ENCODE results near the gene GID4.

The GID4 gene

DNA sequence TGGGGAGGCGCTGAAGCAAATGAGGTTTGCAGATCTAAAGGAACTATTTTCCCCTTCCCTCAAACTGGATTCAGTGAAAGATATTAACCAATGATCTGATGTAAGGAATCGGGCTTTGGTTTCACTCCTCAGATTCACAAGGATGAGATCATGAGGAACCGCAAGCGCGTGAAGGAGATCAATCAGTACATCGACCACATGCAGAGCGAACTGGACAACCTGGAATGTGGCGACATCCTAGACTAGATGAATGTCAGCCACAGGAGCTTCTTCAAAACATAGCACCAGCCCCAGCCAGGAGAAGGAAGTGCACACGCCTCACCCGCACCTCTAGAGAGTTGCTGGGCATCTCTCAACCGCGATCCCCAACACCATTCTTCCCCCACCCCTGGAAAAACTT lies 22.8 kb upstream of the GID4 start:
- no peak for DNase-seq (ENCODE audit: low spot score)

DNA sequence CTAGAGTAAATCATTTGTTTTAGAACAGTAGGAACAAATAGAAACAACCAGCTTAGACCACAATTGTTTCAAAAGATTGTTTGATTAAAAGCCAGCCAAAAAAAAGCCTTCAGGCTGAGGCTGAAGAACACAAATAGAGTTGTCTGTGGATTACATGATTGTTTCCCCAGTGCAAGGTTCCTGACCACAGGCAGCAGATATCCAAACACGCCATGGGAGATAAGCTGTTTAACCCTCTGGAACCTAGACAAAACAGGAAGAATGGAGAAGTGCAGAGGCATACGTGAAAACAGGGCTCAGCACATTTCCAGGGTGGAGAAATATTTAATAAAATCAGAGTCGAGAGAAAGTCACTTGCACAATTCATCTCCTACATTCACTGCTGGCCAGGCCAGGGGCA lies 21.2 kb upstream of the GID4 start:
- no peak for DNase-seq (ENCODE audit: low spot score)

DNA sequence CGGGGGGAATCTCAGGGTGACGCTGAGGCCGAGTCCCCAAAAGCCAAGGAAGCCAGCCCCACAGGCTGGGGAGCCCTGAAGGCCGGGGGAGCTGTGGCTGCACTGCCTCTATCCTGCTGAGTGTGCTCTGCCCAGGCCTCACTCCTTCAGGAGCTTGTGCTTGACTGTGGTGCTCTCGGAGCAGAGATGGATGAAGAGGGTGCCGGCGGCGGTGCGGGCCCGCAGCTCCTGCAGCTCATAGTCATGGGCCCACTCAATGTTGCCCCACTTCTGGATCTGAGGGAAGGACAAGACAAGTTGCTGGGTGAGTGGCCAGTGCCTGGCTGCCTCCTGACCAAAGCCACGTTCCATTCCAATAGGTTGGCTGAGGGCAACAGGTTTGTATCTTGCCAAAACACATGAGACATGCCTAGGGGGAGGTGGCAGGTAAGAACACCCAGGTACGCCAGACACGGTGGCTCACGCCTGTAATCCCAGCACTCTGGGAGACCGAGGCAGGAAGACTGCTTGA lies 20.7 kb upstream of the GID4 start:
- DNase-seq (ENCODE audit: low spot score) = no peak

DNA sequence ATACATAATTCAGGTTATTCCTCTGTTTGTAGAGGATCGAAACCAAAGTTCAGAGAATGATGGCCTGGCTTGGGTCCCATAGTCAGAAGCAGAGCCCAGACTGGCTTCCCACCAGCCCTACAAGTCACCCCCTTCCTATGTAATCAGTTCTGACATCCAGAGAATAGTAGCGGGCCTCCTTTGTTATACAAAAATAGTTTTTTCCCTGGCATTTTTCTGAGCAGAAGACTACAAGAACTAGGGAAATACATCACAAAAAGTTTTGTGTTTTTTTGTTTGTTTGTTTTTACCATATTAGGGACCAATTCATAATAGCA lies 19.4 kb upstream of the GID4 start:
- no peak for DNase-seq (ENCODE audit: low spot score)

DNA sequence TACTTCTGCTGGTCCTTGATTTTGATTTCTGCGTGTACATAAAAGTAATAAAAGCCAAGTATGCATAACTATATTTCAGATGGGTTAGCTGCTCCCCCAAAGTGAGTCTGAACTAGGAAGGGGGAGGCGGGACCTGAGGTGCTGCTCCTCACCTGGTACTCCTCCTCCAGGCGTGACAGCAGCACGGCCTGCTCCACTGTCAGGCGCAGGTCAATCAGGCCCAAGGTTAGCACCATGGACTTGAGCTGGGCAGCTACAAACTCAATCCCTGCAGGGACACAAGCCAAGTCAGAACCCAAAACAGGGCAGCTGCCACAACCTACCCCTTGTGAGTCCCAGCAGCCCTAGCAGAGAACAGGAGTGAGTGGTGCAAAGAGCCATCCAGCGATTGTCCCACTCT lies 18.2 kb upstream of the GID4 start:
- no peak for DNase-seq (ENCODE audit: low spot score)

DNA sequence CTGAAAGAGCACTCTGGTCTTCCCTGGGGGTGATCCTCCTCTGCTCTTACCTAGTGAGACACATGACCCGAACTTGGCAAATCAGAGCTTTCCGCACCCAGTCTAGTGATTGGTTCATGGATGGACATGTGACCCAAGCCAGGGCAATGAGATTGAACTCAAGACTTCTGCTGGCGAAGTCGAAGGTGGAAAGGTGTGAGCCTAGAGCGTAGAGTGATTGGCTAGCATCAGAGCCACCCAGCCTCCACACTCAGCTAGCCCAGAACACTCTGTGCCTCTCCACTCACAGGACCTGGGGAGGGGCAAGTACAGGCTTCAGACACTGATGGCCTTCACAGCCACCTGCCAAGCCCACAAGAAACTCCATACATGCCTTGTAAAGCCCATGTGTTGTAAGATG lies 17.8 kb upstream of the GID4 start:
- DNase-seq (ENCODE audit: low spot score) = no peak

DNA sequence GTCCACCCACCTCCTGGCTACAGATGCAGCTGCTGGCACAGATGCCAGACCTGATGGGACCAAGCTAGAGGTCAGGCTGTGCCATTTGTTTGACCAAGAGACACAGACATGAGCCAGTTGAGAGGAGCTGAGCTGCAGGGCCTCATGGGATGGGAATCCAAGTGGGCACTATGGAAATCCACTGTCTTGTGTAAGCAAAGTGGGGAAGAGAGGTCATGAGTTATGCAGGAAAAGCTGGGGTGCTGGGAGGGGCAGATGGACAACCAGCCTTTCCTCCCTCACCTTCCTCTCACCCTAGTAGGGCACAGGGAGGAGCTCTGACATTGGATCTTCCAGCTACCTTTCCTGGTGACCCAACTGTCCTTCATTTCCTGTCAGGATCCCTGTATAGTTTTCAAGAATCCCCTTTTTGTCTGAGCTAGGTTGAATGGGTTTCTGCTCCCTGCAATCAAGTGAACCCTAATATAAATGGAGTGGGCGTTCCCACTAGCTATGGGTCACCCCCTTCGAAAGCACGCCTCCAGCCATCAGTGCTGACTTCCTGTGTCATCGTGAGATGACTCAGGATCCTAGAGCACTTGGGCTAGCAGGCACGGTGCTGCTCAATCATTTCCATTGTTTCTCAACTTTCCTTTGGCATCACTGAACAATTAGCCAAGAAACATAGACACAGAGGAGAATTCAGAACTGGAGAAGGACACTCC lies 13.8 kb upstream of the GID4 start:
- DNase-seq (ENCODE audit: low spot score) = no peak

DNA sequence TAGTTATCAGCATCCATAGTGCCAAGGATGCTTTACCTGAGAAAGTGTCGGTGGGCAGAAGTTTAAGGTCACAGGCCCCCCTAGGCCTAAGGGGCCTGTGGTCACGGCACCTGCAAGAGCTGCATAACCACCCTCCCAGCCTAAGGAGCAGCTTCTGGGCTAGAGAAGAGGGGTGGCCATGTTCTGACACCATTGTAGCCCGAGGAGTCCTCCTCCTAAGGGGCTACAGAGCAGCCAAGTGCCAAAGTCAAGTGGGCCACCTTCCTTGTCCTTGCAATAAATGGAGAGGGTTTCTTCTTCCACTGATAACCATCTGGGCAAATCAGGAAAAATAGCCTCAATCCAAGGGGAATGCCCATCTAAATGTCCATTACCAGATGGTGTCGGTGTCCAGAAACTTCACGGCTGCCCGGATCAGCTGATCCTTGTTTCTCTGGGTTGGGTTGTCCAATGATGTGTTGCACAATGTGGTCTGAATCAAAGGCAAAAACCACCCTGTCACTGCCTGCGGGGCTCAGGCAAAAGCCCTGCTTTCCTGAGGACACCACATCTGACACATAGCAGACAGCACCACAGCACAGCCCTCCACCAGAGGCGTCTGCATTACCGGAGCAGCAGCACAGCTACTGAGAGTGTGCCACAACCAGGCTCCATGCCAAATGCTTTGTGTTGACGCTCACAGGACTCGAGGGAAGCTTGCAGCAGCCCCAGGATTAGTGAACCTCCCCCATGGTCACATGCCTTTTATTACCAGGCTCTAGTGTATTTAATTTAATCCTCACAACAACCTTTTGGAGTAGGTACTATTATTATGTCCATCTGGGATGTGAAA lies 13.0 kb upstream of the GID4 start:
- DNase-seq (ENCODE audit: low spot score) = no peak

DNA sequence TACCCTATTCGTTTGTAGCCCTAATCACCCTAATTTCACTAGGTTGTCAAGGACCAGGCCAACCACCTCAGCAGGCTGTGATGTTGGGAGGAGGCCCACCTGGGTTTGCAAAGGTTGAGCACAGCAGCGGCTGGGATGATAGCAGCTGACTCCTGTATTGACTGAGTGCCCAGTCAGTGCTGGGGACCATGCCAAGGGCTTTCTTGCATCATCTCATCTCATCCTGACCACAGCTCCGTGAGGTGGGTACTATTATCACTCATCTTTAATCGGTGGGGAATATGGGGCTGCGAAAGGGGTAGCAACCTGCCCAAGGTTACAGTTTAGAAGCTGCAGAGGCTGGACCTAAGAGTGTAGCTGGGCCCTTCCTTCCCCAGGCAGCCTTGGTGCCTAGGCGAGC lies 11.9 kb upstream of the GID4 start:
- DNase-seq (ENCODE audit: low spot score) = no peak

DNA sequence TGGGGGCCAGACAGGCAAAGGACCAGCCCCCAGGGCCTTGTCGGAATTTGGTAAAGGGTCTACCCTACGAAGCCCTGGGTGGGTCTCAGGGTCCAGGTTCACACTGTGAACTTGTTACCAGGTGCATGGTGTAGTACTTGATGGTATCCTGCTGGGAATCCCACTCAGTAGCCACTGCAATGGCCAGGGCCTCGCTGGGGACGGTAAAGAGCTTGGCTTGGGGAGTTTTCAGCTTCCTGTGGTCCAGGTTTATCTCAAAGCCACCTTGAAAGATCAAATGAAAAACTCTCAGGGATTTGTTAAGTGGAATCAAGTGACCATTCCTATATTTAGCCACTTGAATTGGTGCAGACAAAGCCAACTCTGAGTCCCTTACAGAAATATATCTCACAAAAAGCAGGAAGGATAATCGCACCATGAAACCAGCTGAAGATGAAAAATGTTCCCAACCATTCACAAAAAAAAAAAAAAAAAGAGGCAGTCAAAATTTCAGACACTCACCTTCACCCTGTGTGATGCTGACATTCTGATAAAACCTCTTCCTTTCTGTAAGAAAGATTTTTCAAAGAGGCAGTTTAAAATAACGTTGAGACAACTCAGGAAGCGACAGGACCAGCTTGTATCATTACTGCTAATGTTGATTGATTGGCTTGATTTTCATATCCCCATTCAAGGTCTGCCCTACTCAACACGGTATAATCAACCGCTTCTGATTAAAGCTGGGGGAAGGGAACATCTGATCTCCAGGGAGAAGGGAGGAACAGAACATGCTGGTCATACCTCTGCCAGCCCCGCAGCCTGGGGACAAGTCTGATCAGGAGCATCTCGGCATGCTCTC lies 10.9 kb upstream of the GID4 start:
- no peak for DNase-seq (ENCODE audit: low spot score)

DNA sequence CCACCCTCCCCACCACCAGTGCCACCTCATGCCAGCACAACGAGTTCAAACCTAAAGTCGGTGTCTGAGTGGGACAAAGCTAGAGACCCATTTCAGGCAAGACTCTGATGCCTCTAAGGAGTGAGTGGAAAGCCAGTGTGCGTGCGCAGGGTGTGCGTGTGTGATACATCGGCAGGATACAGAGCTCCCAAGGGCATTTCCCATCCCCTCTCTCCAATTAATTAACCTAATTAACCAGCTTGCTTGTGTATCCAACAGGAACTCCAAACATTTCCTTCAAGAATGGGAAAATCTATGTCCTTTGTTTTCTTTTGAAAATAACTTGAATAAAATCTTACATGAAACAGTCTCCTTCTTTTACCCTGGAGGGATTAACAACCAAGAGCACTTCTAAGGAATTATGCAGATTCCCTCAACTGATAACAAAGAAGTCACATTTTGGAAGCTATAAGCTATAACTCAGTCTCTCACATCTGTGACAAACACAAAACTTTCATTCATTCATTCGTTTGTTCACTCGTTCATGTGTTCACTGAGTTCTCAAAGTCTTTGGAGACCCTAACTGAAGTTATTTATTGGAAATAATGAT lies 10.2 kb upstream of the GID4 start:
- DNase-seq (ENCODE audit: low spot score) = no peak

DNA sequence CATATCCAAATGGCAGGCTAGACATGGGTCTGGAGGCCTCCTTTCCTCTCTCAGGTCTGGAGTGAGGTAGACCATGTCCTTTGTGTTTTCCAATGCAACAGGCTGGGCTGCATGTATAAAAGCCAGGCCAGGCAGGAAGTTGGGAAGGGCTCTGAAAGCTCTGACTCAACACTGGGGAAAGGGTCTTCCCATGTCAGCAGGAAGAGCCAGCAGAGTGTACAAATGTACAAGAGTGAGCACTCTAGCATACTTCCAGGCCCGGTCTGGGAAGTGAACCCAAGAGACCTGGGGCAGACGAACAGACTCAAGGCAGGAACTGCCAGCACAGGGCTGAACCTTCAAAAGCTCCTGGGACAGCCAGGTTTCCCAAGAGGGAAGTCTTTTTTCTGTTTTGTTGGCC lies 7.3 kb upstream of the GID4 start:
- DNase-seq (ENCODE audit: low spot score) = no peak

DNA sequence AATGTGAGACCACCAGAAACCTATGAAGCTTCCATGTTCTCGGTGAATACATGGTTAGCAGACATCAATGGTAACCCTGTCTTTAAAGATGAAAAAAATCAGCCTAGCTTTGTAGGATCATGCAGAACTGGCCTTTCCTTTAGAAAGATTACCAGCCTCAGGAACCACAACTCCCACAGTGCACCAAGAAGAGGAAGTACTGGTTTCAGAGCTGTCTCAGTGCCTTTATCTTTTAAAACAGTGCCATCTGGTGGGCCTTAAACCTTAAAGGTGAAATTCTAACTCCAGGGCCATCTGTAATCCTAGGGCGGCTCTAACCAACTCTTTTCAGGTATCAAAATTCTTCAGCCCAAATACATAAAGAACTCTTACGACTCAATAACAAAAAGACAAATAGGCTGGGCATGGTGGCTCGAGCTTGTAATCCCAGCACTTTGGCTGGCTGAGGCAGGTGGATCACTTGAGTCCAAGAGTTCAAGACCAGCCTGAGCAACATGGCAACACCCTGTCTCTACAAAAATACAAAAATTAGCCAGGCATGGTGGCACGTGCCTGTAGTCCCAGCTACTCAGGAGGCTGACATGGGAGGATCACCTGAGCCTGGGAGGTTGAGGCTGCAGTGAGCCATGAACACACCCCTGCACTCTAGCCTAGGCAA lies 5.6 kb upstream of the GID4 start:
- no peak for DNase-seq (ENCODE audit: low spot score)

DNA sequence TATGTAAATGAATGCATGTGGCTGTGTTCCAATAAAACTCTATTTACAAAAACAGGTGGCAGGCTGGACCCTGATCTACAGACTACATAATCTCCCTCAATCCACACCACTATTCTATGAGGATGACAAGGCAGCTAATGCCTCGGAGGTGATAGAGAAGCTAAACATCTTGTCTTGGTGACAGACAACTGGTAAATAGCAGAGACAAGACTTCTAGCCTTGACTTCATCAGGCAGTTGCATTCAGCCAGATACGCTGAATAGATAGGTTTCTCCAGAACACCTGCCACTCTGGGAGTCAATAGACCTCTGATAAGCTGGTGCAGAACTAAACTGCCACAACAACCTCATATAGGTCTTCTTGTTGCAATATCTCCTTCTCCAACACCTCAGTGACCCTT lies 3.5 kb upstream of the GID4 start:
- no peak for DNase-seq (ENCODE audit: low spot score)

DNA sequence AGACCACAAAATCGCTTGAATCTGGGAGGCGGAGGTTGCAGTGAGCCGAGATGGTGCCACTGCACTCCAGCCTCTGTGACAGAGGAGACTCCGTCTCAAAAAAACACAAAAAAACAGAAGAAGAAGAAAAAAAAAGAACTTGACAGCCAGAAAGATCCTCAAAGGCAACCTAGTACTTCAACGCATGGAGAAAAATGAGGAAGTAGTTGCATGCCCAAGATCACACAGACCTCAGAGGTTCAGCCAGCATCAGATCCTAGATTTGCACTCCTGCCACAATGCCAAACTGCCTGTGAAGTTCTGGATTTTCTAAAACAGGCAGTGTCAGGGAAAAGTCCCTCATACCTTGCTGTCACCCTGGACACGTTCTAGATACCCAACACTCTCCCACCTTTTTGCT lies 1.7 kb upstream of the GID4 start:
- no peak for DNase-seq (ENCODE audit: low spot score)

DNA sequence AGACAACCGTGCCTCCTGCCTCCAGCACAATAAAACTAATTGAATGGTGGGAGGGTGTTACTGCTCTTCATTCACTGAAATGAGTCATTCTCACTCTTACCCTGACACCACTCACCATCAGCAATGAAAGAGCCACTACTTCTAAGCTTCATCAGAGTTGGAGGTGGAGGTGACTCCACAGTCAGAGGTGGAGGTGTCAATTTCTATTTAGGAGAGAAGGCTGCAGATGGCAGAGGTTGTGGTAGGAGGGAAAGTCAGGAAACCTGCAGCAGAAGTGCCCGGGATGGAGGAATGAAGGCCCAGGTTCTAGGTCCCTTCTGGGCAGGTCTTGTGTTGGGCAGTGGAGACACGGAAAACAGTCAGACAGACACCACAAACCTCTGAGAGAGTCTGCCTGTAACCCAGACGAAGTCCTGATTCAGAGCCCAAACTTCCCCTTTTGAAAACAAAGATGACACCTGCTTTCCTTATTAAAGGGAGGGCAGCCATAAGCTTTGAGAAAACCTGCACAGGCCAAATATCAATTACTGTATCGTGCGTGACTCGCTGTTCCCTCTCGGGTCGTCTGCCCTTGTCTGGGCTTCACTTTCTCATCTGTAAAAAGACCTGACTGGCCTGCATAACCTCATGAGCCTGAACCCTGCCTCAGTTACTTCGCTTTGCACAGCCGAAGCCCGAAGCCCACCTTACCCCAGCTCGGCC lies 908 bp upstream of the GID4 start:
- no peak for DNase-seq (ENCODE audit: low spot score)

DNA sequence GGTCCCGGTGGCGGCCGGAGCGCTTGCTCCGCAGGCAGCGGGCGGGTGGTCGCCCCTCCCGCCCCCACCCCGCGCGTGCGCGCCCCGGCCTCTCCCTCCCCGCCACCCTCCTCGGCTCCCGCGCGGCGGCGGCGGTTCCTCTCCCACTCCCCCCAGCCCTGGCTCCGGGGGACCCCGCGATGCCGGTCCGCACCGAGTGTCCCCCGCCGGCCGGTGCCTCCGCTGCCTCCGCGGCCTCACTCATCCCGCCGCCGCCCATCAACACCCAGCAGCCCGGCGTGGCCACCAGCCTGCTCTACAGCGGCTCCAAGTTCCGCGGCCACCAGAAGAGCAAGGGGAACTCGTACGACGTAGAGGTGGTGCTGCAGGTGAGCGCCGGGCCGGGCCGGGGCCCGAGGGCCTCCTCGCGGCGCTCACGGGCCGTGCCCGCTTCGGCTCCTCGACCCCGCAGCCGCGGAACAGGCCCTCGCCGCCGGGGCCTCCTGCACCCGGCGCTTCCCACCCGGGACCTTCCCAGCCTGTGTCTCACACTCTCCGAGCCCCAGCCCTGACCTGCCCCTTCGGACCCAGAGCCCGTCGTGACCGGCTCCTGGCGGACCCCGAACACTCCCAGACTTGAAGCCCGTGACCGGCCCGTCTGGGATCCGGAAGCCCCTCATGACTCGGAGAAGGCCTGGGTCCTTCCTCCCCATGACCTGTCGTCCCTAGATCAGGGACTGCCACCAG lies 490 bp downstream of the GID4 start:
- DNase-seq (ENCODE audit: low spot score) = no peak

DNA sequence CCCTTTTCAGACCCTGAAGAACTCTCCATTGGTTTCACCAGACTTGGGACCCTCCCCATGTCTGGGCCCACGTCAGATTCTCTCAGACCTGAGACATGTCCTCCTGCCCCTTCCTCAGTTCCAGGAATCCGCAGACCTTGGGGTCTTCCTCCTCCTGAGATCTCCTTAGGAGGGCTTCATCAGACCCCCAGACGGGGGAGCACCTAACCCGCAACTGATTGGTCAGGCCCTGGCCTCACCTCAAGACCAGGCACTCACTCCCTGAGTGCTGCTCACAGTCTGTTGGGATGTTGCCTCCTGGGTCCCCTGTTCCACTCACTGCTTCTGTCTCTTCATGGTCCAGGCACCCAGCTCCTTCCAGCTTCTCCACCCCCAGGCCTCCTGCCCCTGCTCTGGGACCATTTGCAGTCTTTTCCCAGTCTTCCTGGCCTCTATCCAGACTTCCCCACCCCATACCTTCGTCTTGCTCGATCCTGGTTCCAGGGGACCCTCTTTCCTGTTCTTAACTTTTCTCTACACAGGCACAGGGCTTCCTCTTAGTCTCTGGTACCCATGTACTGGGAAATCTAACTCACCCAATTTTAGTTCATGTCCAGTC lies 1.2 kb downstream of the GID4 start:
- no peak for DNase-seq (ENCODE audit: low spot score)

DNA sequence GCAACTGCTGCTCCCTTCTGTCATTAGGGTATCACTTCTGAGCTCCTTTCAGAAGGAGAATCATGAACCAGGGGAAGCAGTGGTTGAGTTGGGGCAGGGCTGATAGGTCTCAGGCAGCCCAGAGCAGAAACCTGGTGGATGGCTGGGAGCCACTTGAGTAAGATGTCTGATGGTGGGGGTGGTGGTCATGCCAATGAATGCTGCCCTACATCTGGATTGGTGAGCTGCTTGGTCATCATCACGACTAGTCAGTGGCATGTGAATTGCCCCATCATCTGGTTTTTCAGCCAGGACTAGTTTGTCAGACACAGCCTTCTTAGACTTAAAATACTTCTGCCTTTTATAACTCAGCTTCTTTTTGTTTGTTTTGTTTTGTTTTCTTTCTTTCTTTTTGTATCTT lies 2.6 kb downstream of the GID4 start:
- no peak for DNase-seq (ENCODE audit: low spot score)

DNA sequence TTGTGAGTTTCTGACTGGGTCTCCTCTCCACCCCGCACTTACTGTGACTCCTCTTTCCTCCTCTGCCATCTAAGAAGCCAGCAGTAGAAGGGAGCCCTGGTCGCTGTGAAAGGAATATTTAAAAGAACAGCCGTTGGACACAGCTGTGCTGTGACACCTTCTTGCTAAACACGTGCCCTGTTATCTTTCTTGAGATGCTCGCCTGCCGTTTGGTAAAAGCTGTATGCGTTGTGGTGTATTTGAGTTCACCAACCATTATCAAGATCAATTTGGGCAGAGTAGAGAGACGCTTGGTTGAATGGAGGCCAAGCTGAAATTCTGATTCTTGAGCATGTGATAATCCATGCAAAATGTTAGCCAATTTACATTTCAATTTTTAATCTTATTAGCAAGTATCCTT lies 3.8 kb downstream of the GID4 start:
- no peak for DNase-seq (ENCODE audit: low spot score)

Data from left forelimb (tissue), 1 donor.